ENCODE data around the gene KRTAP12-3. TPM values are rescaled to one million over a fixed set of nuclear protein-coding genes. Genes with fewer than 3 reads are reported as not detected.
"Not testable (repeated sequence)": the region's sequence is repeated elsewhere in the genome, so short reads cannot be mapped to it uniquely, and the experiment has no call there.

Gene KRTAP12-3
- total and polyA plus RNA-seq, 8 donors: not detected

DNA sequence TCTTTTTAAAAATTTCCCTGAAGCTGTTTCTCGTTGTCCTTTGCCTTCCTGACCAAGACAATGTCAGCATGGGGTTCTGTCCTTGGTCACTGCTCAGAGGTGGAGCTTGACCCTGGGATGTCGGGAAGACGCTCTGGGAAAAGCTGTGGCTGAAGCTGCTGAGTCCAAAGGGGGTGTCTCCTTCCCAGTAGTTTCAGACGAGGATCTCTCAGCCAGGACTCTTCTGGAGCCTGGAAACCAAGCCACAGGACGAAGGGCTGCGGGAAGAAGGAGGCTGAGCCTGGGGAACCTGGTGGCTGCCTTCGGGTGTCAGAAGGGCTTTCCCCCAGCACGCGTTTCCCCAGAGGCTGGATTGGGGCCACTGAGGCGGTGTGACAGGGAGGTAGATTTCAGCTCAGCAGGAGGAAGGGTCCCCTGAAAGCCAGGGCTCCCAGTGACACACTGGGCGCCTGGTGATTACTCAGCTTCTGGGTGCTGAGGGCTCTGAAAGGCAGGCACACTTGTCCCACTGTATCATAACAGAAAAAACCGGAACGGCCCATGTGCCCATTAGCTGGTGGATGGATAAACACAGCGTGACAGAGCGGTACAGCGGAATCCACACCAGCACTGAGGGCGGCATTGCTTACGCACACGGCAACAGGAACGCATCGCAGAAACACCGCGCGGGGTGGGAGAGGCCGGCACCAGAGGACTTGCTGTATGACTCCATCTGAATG is 29.3 kb downstream of the KRTAP12-3 start:
- DNase-seq (no peak), FAIRE-seq (no peak), ATAC-seq (no peak)
- Histone ChIP-seq H3K27ac (no peak overlapping the region), H3K36me3 (no peaks in the 10 kb centered on the region), H3K9me3 (no peaks in the 10 kb centered on the region), H3K4me3 (no peak overlapping the region), H3K4me1 (no peaks in the 10 kb centered on the region), H3K27me3 (peaks cover 0 to 7% (median 0%) of the 10 kb centered on the region in 4 donors)
- intact Hi-C loops (cut with DNase I): no loop called here
- TF ChIP-seq, protein P1, sequence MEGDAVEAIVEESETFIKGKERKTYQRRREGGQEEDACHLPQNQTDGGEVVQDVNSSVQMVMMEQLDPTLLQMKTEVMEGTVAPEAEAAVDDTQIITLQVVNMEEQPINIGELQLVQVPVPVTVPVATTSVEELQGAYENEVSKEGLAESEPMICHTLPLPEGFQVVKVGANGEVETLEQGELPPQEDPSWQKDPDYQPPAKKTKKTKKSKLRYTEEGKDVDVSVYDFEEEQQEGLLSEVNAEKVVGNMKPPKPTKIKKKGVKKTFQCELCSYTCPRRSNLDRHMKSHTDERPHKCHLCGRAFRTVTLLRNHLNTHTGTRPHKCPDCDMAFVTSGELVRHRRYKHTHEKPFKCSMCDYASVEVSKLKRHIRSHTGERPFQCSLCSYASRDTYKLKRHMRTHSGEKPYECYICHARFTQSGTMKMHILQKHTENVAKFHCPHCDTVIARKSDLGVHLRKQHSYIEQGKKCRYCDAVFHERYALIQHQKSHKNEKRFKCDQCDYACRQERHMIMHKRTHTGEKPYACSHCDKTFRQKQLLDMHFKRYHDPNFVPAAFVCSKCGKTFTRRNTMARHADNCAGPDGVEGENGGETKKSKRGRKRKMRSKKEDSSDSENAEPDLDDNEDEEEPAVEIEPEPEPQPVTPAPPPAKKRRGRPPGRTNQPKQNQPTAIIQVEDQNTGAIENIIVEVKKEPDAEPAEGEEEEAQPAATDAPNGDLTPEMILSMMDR (IDR thresholded peaks at IDR 0.05): no peak
- 43 to 55% methylated on average over 24 to 25 of the region's 25 CpGs for WGBS, 2 donors

DNA sequence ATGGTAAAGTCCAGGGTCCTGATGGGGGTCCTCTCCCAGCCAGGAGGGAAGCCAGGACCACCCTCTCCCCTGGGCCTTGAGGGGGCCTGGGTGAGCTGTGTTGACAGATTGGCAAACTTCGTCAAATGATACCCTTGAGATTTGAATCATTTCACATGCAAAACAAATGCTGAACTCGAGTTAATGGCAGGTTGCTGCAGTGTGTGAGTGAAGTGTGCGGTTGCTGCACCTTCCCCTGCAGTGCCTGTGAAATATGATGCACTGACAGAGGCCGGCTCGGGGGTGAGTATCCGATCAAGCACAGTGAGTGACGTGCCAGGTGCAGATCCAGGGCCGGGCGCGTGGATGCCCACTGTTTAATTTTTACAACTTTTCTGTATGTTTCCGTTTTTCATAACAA is 29.9 kb downstream of the KRTAP12-3 start:
- H3K4me3 ChIP-seq: no peak overlapping the region
- H3K9me3 ChIP-seq: no peaks in the 10 kb centered on the region
- FAIRE-seq (no peak), DNase-seq (no peak), ATAC-seq (no peak)
- H3K36me3 ChIP-seq: no peaks in the 10 kb centered on the region
- 35% methylated on average over 11 of the region's 11 CpGs for WGBS, 2 donors
- H3K27me3 ChIP-seq: peaks cover 0 to 10% (median 0%) of the 10 kb centered on the region in 4 donors
- H3K4me1 ChIP-seq: no peaks in the 10 kb centered on the region
- TF ChIP-seq, protein P1 (IDR thresholded peaks at IDR 0.05): no peak
- H3K27ac ChIP-seq: no peak overlapping the region
- intact Hi-C loops (cut with DNase I): no loop called here

DNA sequence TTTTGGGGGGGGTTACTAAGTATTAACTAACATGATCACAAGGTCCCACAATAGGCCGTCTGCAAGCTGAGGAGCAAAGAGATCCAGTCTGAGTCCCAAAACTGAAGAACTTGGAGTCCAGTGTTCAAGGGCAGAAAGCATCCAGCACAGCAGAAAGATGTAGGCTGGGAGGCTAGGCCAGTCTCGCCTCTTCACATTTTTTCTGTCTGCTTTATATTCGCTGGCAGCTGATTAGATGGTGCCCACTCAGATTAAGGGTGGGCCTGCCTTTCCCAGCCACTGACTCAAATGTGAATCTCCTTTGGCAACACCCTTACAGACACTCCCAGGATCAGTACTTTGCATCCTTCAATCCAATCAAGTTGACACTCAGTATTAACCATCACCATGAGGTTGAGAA is 32.0 kb downstream of the KRTAP12-3 start:
- ATAC-seq; DNase-seq; H3K4me3 ChIP-seq; intact Hi-C loops (cut with DNase I); FAIRE-seq; H3K36me3 ChIP-seq; H3K9me3 ChIP-seq; H3K27ac ChIP-seq; H3K4me1 ChIP-seq: not testable (repeated sequence)
- peaks cover 0 to 10% (median 0%) of the 10 kb centered on the region in 4 donors for H3K27me3 ChIP-seq
- WGBS, 2 donors: 54 to 68% methylated on average over 3 of the region's 3 CpGs

DNA sequence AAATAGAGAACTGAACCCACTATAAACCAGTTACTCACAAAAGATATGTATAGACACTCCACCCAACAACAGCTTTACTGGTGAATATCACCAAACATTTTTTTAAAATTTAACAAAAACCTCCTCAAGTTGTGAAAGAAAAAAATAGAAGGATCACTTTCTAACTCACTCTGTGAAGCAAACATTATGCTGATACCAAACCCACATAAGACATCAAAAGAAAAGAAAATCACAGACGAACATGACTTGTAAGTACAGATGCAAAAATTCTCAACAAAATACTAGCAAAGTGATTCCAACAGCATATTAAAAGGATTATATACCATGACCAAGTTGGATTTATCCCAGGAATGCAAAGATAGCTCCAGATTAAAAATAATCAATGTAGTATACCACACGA is 34.0 kb downstream of the KRTAP12-3 start:
- no peak for FAIRE-seq
- DNase-seq: no peak
- Histone ChIP-seq H3K27ac (no peak overlapping the region), H3K4me3 (no peak overlapping the region), H3K27me3 (peaks cover 0 to 10% (median 0%) of the 10 kb centered on the region in 4 donors), H3K9me3 (no peaks in the 10 kb centered on the region), H3K4me1 (no peaks in the 10 kb centered on the region), H3K36me3 (no peaks in the 10 kb centered on the region)
- intact Hi-C loops (cut with DNase I): no loop called here
- ATAC-seq: no peak
- TF ChIP-seq, protein P1 (IDR thresholded peaks at IDR 0.05): no peak
- WGBS, 2 donors: 21 to 32% methylated on average over 2 of the region's 2 CpGs

DNA sequence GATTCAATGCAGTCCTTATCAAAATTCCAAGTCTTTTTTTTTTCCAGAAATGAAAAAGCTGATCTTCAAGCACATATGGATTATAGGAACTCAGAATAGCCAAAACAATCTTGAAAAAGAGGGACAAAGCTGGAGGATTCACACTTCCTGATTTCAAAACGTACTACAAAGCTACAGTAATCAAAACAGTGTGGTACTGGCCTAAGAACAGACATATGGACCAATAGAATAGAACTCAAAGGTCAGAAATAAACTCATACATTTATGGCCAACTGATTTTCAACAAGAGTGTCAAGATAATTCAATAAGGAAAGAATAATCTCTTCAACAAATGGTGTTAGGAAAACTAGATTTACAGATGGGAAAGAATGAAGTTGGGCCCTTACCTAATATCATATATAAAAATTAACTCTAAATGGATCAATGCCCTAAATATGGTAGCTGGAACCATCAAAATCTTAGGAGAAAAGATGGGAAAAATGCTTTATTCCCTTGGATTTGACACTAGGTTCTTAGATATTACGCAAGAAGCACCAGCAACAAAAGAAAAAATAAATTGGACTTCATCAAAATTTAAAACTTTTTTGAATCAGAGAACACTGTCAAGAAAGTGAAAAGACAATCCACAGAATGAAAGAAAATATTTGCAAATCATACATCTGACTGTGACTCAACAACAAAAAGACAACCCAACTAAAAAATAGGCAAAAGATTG is 35.2 kb downstream of the KRTAP12-3 start:
- Histone ChIP-seq H3K36me3 (no peaks in the 10 kb centered on the region), H3K4me3 (no peak overlapping the region), H3K9me3 (no peaks in the 10 kb centered on the region), H3K27me3 (peaks cover 0 to 10% (median 0%) of the 10 kb centered on the region in 4 donors), H3K27ac (no peak overlapping the region), H3K4me1 (no peaks in the 10 kb centered on the region)
- DNase-seq (no peak), ATAC-seq (no peak), FAIRE-seq (no peak)
- 49 to 50% methylated on average over 2 of the region's 2 CpGs for WGBS, 2 donors
- TF ChIP-seq, protein P1 (IDR thresholded peaks at IDR 0.05): no peak
- intact Hi-C loops (cut with DNase I): no loop called here
